ENCODE results near the gene SLC23A2. TPM values are rescaled to one million over a fixed set of nuclear protein-coding genes. Genes with fewer than 3 reads are reported as not detected.

The SLC23A2 gene
- total RNA-seq, 4 donors from 2014 or later: 5.0 to 11.6 (median 7.9) TPM

DNA sequence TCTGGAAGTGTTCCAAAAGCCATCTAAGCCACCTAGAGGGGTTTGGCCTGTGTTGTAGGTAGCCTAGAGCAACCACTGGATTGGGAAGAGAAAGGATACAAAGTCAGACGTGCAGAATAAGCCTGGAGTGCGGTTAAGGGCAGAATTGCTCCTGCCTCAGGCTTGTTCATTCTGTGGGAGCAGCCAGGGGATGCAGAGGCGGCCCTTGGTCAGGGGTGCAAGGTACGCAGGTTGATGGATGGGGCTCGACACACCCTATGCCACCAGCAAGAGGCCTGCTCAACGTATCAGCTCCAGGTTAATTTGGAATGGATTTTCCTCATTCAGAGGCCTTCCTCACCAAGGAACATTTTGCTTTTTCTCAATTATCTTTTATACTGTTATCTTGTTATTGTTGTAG, 129.8 kb downstream of the SLC23A2 start:
- in situ Hi-C loops (cut with MboI; ENCODE audit: low pct_ligation_motif_present in 1 of 4, low pct_unique_long_range_greater_than_20kb in 1 of 4, low sequenced_read_pairs in 3 of 4) (no loop called here), intact Hi-C loops (cut with DNase I; ENCODE audit: low total_unique reads) (no loop called here)
- Histone ChIP-seq H3K27me3 (no peaks in the 10 kb centered on the region), H3K4me3 (no peak overlapping the region), H3K27ac (no peak overlapping the region), H3K36me3 (peaks cover 0 to 6% (median 0%) of the 10 kb centered on the region in 4 donors), H3K9me3 (no peaks in the 10 kb centered on the region), H3K4me1 (no peaks in the 10 kb centered on the region)
- 97 to 98% methylated on average over 5 to 6 of the region's 6 CpGs for WGBS, 2 donors (ENCODE audit: low coverage in 1 of 2)
- TF ChIP-seq CTCF (IDR thresholded peaks at IDR 0.05) (no peak), POLR2AphosphoS5 (IDR thresholded peaks at IDR 0.05) (no peak), EP300 (IDR thresholded peaks at IDR 0.05; ENCODE audit: low read depth) (no peak), POLR2A (IDR thresholded peaks at IDR 0.05) (no peak)
- DNase-seq: no peak

GRCh38 chr20:4870906-4871305, 130.4 kb downstream of the SLC23A2 start:
- peaks cover 0 to 6% (median 0%) of the 10 kb centered on the region in 4 donors for H3K36me3 ChIP-seq
- intact Hi-C loops (cut with DNase I; ENCODE audit: low total_unique reads): no loop called here
- H3K9me3 ChIP-seq: no peaks in the 10 kb centered on the region
- no peak for DNase-seq
- H3K4me3 ChIP-seq: no peak overlapping the region
- H3K27me3 ChIP-seq: no peaks in the 10 kb centered on the region
- TF ChIP-seq CTCF (IDR thresholded peaks at IDR 0.05) (no peak), EP300 (IDR thresholded peaks at IDR 0.05; ENCODE audit: low read depth) (no peak), POLR2A (IDR thresholded peaks at IDR 0.05) (no peak), POLR2AphosphoS5 (IDR thresholded peaks at IDR 0.05) (no peak)
- WGBS, 2 donors (ENCODE audit: low coverage in 1 of 2): 91 to 100% methylated on average over 3 to 5 of the region's 5 CpGs
- no peaks in the 10 kb centered on the region for H3K4me1 ChIP-seq
- in situ Hi-C loops (cut with MboI; ENCODE audit: low pct_ligation_motif_present in 1 of 4, low pct_unique_long_range_greater_than_20kb in 1 of 4, low sequenced_read_pairs in 3 of 4): no loop called here
- H3K27ac ChIP-seq: no peak overlapping the region

DNA sequence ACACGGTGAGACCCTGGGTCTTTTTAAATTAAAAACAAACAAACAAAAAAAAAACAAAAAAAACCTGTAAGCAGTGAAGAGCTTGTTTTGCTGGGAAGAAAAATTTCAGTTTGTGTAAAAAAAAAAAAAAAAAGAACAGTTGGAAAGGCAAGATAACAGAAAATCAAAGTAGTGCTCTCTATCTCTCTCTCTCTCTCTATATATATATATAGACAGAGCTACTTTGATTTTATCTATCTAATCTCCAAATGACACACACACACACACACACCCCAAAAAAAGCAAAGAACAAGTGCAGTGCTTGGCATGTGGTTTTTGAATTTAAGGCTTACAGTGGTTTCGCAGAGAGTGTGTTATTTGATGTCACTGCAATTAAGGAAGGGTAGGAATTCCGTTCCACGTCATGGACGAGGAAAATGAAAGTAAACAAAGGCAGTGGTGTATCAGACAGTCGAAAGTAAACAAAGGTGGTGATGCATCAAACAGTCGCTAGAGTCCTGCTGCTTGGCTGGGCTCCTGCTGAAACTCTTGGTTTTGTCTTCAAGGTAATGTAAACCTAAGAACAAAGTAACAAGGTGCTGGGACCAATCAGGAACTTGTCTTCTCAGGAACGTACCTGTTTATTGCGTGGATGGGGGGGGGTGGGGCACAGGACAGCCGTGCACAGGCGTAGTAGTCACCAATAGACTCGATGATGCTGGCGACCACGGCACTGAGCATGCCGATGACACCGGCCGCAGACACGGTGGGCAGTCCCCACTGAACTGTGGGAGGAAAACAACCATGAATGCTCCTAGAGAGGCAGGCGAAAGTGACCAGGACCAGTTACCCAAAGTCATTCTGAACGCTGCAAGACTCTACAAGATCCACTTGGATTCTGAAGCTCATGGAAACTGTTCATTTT, 131.8 kb downstream of the SLC23A2 start:
- peak overlapping the region in 1 of 4 donors; percentile 21 for H3K27ac ChIP-seq
- WGBS, 2 donors (ENCODE audit: low coverage in 1 of 2): 37 to 56% methylated on average over 7 to 20 of the region's 20 CpGs

GRCh38 chr20:4867051-4867450, 134.3 kb downstream of the SLC23A2 start:
- H3K9me3 ChIP-seq: no peaks in the 10 kb centered on the region
- in situ Hi-C loops (cut with MboI; ENCODE audit: low pct_ligation_motif_present in 1 of 4, low pct_unique_long_range_greater_than_20kb in 1 of 4, low sequenced_read_pairs in 3 of 4) (no loop called here), intact Hi-C loops (cut with DNase I; ENCODE audit: low total_unique reads) (no loop called here)
- 93 to 95% methylated on average over 3 to 4 of the region's 4 CpGs for WGBS, 2 donors (ENCODE audit: low coverage in 1 of 2)
- no peak for DNase-seq
- no peaks in the 10 kb centered on the region for H3K27me3 ChIP-seq
- no peak overlapping the region for H3K4me3 ChIP-seq
- no peak overlapping the region for H3K27ac ChIP-seq
- no peaks in the 10 kb centered on the region for H3K36me3 ChIP-seq
- H3K4me1 ChIP-seq: no peaks in the 10 kb centered on the region
- no peak for TF ChIP-seq CTCF (IDR thresholded peaks at IDR 0.05)
- TF ChIP-seq EP300 (IDR thresholded peaks at IDR 0.05; ENCODE audit: low read depth): no peak
- no peak for TF ChIP-seq POLR2AphosphoS5 (IDR thresholded peaks at IDR 0.05)
- TF ChIP-seq POLR2A (IDR thresholded peaks at IDR 0.05): no peak

More for the DNA sequence above, 131.8 kb downstream of the SLC23A2 start:
- H3K4me3 ChIP-seq: peak overlapping the region in 1 of 4 donors; percentile 10
- H3K36me3 ChIP-seq: peaks cover 0 to 6% (median 0%) of the 10 kb centered on the region in 4 donors
- H3K4me1 ChIP-seq: no peaks in the 10 kb centered on the region
- peak; percentile 20 for DNase-seq
- H3K27me3 ChIP-seq: no peaks in the 10 kb centered on the region
- peak in 1 of 3 donors; percentile 18 for TF ChIP-seq POLR2AphosphoS5 (IDR thresholded peaks at IDR 0.05)
- TF ChIP-seq EP300 (IDR thresholded peaks at IDR 0.05; ENCODE audit: low read depth): no peak
- in situ Hi-C loops (cut with MboI; ENCODE audit: low pct_ligation_motif_present in 1 of 4, low pct_unique_long_range_greater_than_20kb in 1 of 4, low sequenced_read_pairs in 3 of 4): no loop called here
- H3K9me3 ChIP-seq: no peaks in the 10 kb centered on the region
- intact Hi-C loops (cut with DNase I; ENCODE audit: low total_unique reads): no loop called here
